ENCODE results near the gene MACROD2. TPM values are rescaled to one million over a fixed set of nuclear protein-coding genes. Genes with fewer than 3 reads are reported as not detected.
"Not testable (repeated sequence)": the region's sequence is repeated elsewhere in the genome, so short reads cannot be mapped to it uniquely, and the experiment has no call there.

The MACROD2 gene
- total RNA-seq, 4 donors from 2014 or later: 8.7 to 17.8 (median 10.8) TPM

- H3K27ac ChIP-seq: no peak overlapping the region
- no peaks in the 10 kb centered on the region for H3K27me3 ChIP-seq
- intact Hi-C loops (cut with DNase I): no loop called here
- H3K36me3 ChIP-seq: no peaks in the 10 kb centered on the region
- 92 to 96% methylated on average over 2 of the region's 2 CpGs for WGBS, 2 donors
- no peak for DNase-seq
- no peaks in the 10 kb centered on the region for H3K4me1 ChIP-seq
- H3K9me3 ChIP-seq: no peaks in the 10 kb centered on the region
- H3K4me3 ChIP-seq (replicated peaks in 1 of 3): no peak overlapping the region
- TF ChIP-seq CTCF (IDR thresholded peaks at IDR 0.05) (no peak), POLR2A (IDR thresholded peaks at IDR 0.05) (no peak)
Observed at GRCh38 chr20:14972690-14973089, 977.4 kb downstream of the MACROD2 start.

GRCh38 chr20:14979453-14979986 is 984.2 kb downstream of the MACROD2 start:
- WGBS, 2 donors: 53 to 66% methylated on average over 3 of the region's 3 CpGs
- intact Hi-C loops (cut with DNase I): no loop called here
- H3K4me1 ChIP-seq: peaks cover 4% of the 10 kb centered on the region in 2 donors
- H3K9me3 ChIP-seq: no peaks in the 10 kb centered on the region
- no peak for TF ChIP-seq POLR2A (IDR thresholded peaks at IDR 0.05)
- TF ChIP-seq CTCF (IDR thresholded peaks at IDR 0.05): no peak
- H3K27me3 ChIP-seq: no peaks in the 10 kb centered on the region
- no peaks in the 10 kb centered on the region for H3K36me3 ChIP-seq
- no peak overlapping the region for H3K27ac ChIP-seq
- H3K4me3 ChIP-seq (replicated peaks in 1 of 3): no peak overlapping the region
- DNase-seq: no peak

- H3K27me3 ChIP-seq; H3K4me3 ChIP-seq (replicated peaks in 1 of 3); DNase-seq; intact Hi-C loops (cut with DNase I); H3K9me3 ChIP-seq; H3K27ac ChIP-seq; H3K36me3 ChIP-seq: not testable (repeated sequence)
- WGBS, 2 donors: 96 to 97% methylated on average over 3 of the region's 3 CpGs
- peaks cover 16 to 19% of the 10 kb centered on the region in 2 donors for H3K4me1 ChIP-seq
Observed at GRCh38 chr20:14981486-14981885, 986.2 kb downstream of the MACROD2 start.

- H3K27ac ChIP-seq; H3K4me3 ChIP-seq (replicated peaks in 1 of 3); H3K36me3 ChIP-seq; H3K9me3 ChIP-seq; DNase-seq; H3K27me3 ChIP-seq; intact Hi-C loops (cut with DNase I): not testable (repeated sequence)
- WGBS, 2 donors: 100% methylated on average over 1 of the region's 1 CpG
- H3K4me1 ChIP-seq: peaks cover 19 to 22% of the 10 kb centered on the region in 2 donors
Observed at GRCh38 chr20:14982324-14982723, 987.0 kb downstream of the MACROD2 start.

- 82 to 92% methylated on average over 3 of the region's 3 CpGs for WGBS, 2 donors
- TF ChIP-seq POLR2A (IDR thresholded peaks at IDR 0.05) (no peak), CTCF (IDR thresholded peaks at IDR 0.05) (no peak)
Observed at GRCh38 chr20:14984305-14984704, 989.0 kb downstream of the MACROD2 start.

GRCh38 chr20:14984768-14985622 is 989.7 kb downstream of the MACROD2 start:
- no peak overlapping the region for H3K4me3 ChIP-seq (replicated peaks in 1 of 3)
- no peaks in the 10 kb centered on the region for H3K27me3 ChIP-seq
- H3K36me3 ChIP-seq: no peaks in the 10 kb centered on the region
- no peaks in the 10 kb centered on the region for H3K9me3 ChIP-seq
- H3K27ac ChIP-seq: peak overlapping the region; percentile 62 to 84 (median 79)
- no peak for DNase-seq
- TF ChIP-seq POLR2A (IDR thresholded peaks at IDR 0.05): no peak
- TF ChIP-seq CTCF (IDR thresholded peaks at IDR 0.05): no peak
- peaks cover 15 to 18% of the 10 kb centered on the region in 2 donors for H3K4me1 ChIP-seq
- intact Hi-C loops (cut with DNase I): no loop called here
- 36 to 43% methylated on average over 4 of the region's 4 CpGs for WGBS, 2 donors

More at GRCh38 chr20:14984305-14984704, 989.0 kb downstream of the MACROD2 start:
- H3K4me3 ChIP-seq (replicated peaks in 1 of 3): no peak overlapping the region
- intact Hi-C loops (cut with DNase I): no loop called here
- peak overlapping the region in 1 of 3 donors; percentile 84 for H3K27ac ChIP-seq
- peaks cover 19 to 22% of the 10 kb centered on the region in 2 donors for H3K4me1 ChIP-seq
- no peaks in the 10 kb centered on the region for H3K36me3 ChIP-seq
- no peaks in the 10 kb centered on the region for H3K9me3 ChIP-seq
- DNase-seq: no peak
- H3K27me3 ChIP-seq: no peaks in the 10 kb centered on the region
